Measurements from ENCODE around the gene NCOA1. TPM values are rescaled to one million over a fixed set of nuclear protein-coding genes. Genes with fewer than 3 reads are reported as not detected.

The NCOA1 gene
- total RNA-seq, 1 donor from 2014 or later: 3.4 TPM

GRCh38 chr2:24616616-24617015 lies 125.6 kb downstream of the NCOA1 start:
- DNase-seq (ENCODE audit: low read depth) (no peak), FAIRE-seq (no peak)
- no peaks in the 10 kb centered on the region for H3K27me3 ChIP-seq (ENCODE audit: control insufficient read depth, insufficient read depth, low read length)
- TF ChIP-seq CTCF (IDR thresholded peaks at IDR 0.05; ENCODE audit: insufficient read depth, low read length, severe bottlenecking): no peak
- no peak overlapping the region for H3K4me3 ChIP-seq (ENCODE audit: low read depth, low read length)
- H3K36me3 ChIP-seq (ENCODE audit: control insufficient read depth, insufficient read depth, low read length): no peaks in the 10 kb centered on the region

- DNase-seq (ENCODE audit: low read depth) (no peak), FAIRE-seq (no peak)
- Histone ChIP-seq H3K36me3 (ENCODE audit: control insufficient read depth, insufficient read depth, low read length) (no peaks in the 10 kb centered on the region), H3K4me3 (ENCODE audit: low read depth, low read length) (no peak overlapping the region), H3K27me3 (ENCODE audit: control insufficient read depth, insufficient read depth, low read length) (no peaks in the 10 kb centered on the region)
- no peak for TF ChIP-seq CTCF (IDR thresholded peaks at IDR 0.05; ENCODE audit: insufficient read depth, low read length, severe bottlenecking)
Measured at GRCh38 chr2:24617424-24617823, 126.4 kb downstream of the NCOA1 start.

GRCh38 chr2:24618144-24618543 lies 127.1 kb downstream of the NCOA1 start:
- no peaks in the 10 kb centered on the region for H3K27me3 ChIP-seq (ENCODE audit: control insufficient read depth, insufficient read depth, low read length)
- no peaks in the 10 kb centered on the region for H3K36me3 ChIP-seq (ENCODE audit: control insufficient read depth, insufficient read depth, low read length)
- no peak for TF ChIP-seq CTCF (IDR thresholded peaks at IDR 0.05; ENCODE audit: insufficient read depth, low read length, severe bottlenecking)
- H3K4me3 ChIP-seq (ENCODE audit: low read depth, low read length): no peak overlapping the region
- FAIRE-seq: no peak
- no peak for DNase-seq (ENCODE audit: low read depth)

GRCh38 chr2:24618680-24619079 lies 127.6 kb downstream of the NCOA1 start:
- TF ChIP-seq CTCF (IDR thresholded peaks at IDR 0.05; ENCODE audit: insufficient read depth, low read length, severe bottlenecking): no peak
- Histone ChIP-seq H3K36me3 (ENCODE audit: control insufficient read depth, insufficient read depth, low read length) (no peaks in the 10 kb centered on the region), H3K27me3 (ENCODE audit: control insufficient read depth, insufficient read depth, low read length) (no peaks in the 10 kb centered on the region), H3K4me3 (ENCODE audit: low read depth, low read length) (no peak overlapping the region)
- FAIRE-seq (no peak), DNase-seq (ENCODE audit: low read depth) (no peak)

- no peak overlapping the region for H3K4me3 ChIP-seq (ENCODE audit: low read depth, low read length)
- no peak for FAIRE-seq
- no peak for TF ChIP-seq CTCF (IDR thresholded peaks at IDR 0.05; ENCODE audit: insufficient read depth, low read length, severe bottlenecking)
Measured at GRCh38 chr2:24620936-24621335, 129.9 kb downstream of the NCOA1 start.

GRCh38 chr2:24621779-24622538 lies 130.9 kb downstream of the NCOA1 start:
- DNase-seq (ENCODE audit: low read depth) (peak; percentile 56), FAIRE-seq (no peak)
- H3K27me3 ChIP-seq (ENCODE audit: control insufficient read depth, insufficient read depth, low read length): no peaks in the 10 kb centered on the region
- no peak for TF ChIP-seq CTCF (IDR thresholded peaks at IDR 0.05; ENCODE audit: insufficient read depth, low read length, severe bottlenecking)
- H3K36me3 ChIP-seq (ENCODE audit: control insufficient read depth, insufficient read depth, low read length): no peaks in the 10 kb centered on the region
- no peak overlapping the region for H3K4me3 ChIP-seq (ENCODE audit: low read depth, low read length)

More at GRCh38 chr2:24620936-24621335, 129.9 kb downstream of the NCOA1 start:
- DNase-seq (ENCODE audit: low read depth): no peak
- H3K27me3 ChIP-seq (ENCODE audit: control insufficient read depth, insufficient read depth, low read length): no peaks in the 10 kb centered on the region
- H3K36me3 ChIP-seq (ENCODE audit: control insufficient read depth, insufficient read depth, low read length): no peaks in the 10 kb centered on the region

All from bronchial epithelial cell (primary cell).